Stimulated activated CD8-positive, alpha-beta memory T cell treated with anti-CD3 and anti-CD28 coated beads, Interleukin-4, amount 100 ng/mL, for 24 hours (primary cell): ENCODE measurements around the gene MSI2.

ENCODE experiments used
- DNase-seq: peaks from one replicate; pipeline ENCODE4 v3.0.0-alpha.2; 2020; ENCODE audit warnings: low read depth

The MSI2 gene

GRCh38 chr17:57370037-57370581, 113.8 kb downstream of the MSI2 start:
- DNase-seq: no peak

GRCh38 chr17:57370619-57371018, 114.3 kb downstream of the MSI2 start:
- no peak for DNase-seq

- DNase-seq: no peak
Observed at GRCh38 chr17:57372156-57372555, 115.8 kb downstream of the MSI2 start.

- no peak for DNase-seq
Observed at GRCh38 chr17:57373048-57373447, 116.7 kb downstream of the MSI2 start.

GRCh38 chr17:57373756-57374155, 117.4 kb downstream of the MSI2 start:
- no peak for DNase-seq

- DNase-seq: no peak
Observed at GRCh38 chr17:57375040-57375769, 118.9 kb downstream of the MSI2 start.

- DNase-seq: no peak
Observed at GRCh38 chr17:57375770-57376225, 119.5 kb downstream of the MSI2 start.

GRCh38 chr17:57377094-57377493, 120.8 kb downstream of the MSI2 start:
- no peak for DNase-seq

GRCh38 chr17:57379237-57379894, 123.0 kb downstream of the MSI2 start:
- no peak for DNase-seq

GRCh38 chr17:57379895-57380434, 123.6 kb downstream of the MSI2 start:
- no peak for DNase-seq

GRCh38 chr17:57381498-57381897, 125.2 kb downstream of the MSI2 start:
- no peak for DNase-seq

- DNase-seq: no peak
Observed at GRCh38 chr17:57384219-57384618, 127.9 kb downstream of the MSI2 start.

- DNase-seq: no peak
Observed at GRCh38 chr17:57385975-57386374, 129.7 kb downstream of the MSI2 start.

GRCh38 chr17:57387575-57387974, 131.3 kb downstream of the MSI2 start:
- no peak for DNase-seq

GRCh38 chr17:57388131-57388725, 131.9 kb downstream of the MSI2 start:
- DNase-seq: no peak

- DNase-seq: no peak
Observed at GRCh38 chr17:57389473-57389872, 133.2 kb downstream of the MSI2 start.

GRCh38 chr17:57391076-57391825, 134.9 kb downstream of the MSI2 start:
- DNase-seq: no peak

- no peak for DNase-seq
Observed at GRCh38 chr17:57391857-57392471, 135.6 kb downstream of the MSI2 start.

GRCh38 chr17:57393368-57393767, 137.0 kb downstream of the MSI2 start:
- no peak for DNase-seq

- no peak for DNase-seq
Observed at GRCh38 chr17:57394375-57394774, 138.1 kb downstream of the MSI2 start.

GRCh38 chr17:57395721-57396321, 139.5 kb downstream of the MSI2 start:
- DNase-seq: no peak
